B cell (primary cell): ENCODE data around the gene PTPRN2. TPM values are rescaled to one million over a fixed set of nuclear protein-coding genes. Genes with fewer than 3 reads are reported as not detected.

Experiments used
- ATAC-seq: fragments of 200-7000 bp; cut with Tn5 transposase; one replicate; pipeline ENCODE4 v1.10.0; 2021; ENCODE audit warnings: low read depth, mild to moderate bottlenecking, moderate number of reproducible peaks, moderate library complexity
- CTCF ChIA-PET: fragments of 350-600 bp; sonication (Branson Sonifier 250); formaldehyde crosslinking; loops from one replicate; lab custom pipeline; 2021; ENCODE audit warnings: antibody characterized with exemption, inconsistent platforms; lab: Charles Lee
- POLR2A ChIA-PET: fragments of 350-600 bp; sonication (Branson Sonifier 250); formaldehyde crosslinking; loops from one replicate; lab custom pipeline; 2021; ENCODE audit warnings: antibody characterized with exemption; lab: Charles Lee
- DNase-seq: peaks from one replicate; pipeline ENCODE4 v3.0.0; 2013
- H2AFZ ChIP-seq: 2 replicates; pipeline ENCODE4 v1.6.1; 2012; ENCODE audit warnings: mild to moderate bottlenecking, low read depth, low read length; ENCODE audit not compliant: insufficient read depth, poor library complexity, severe bottlenecking
- H3K27ac ChIP-seq, 2 donors: 1 replicate in 1 of 2; 2 replicates in 1 of 2; pipeline ENCODE4 v1.5.1; 2012 to 2013; ENCODE audit warnings: low read length in 2 of 2, mild to moderate bottlenecking in 2 of 2, moderate library complexity in 1 of 2
- H3K27me3 ChIP-seq, 4 experiments: fragments of 200-600 bp in 1 of 4; sonication (generic) in 1 of 4; replicated peaks in 1 of 4; 1 replicate in 2 of 4; 2 replicates in 2 of 4; pipeline versions ENCODE4 v1.6.1 to v1.7.0; 2013 to 2016; ENCODE audit warnings: low read length in 3 of 4, mild to moderate bottlenecking in 2 of 4, mixed read lengths in 1 of 4, moderate library complexity in 1 of 4; ENCODE audit not compliant: insufficient read depth in 4 of 4, control insufficient read depth in 3 of 4; ENCODE audit errors: control extremely low read depth in 1 of 4
- H3K36me3 ChIP-seq, 2 experiments: replicated peaks in 1 of 2; 1 replicate in 1 of 2; 2 replicates in 1 of 2; pipeline versions ENCODE4 v1.6.1 to v1.7.1; 2013; ENCODE audit warnings: low read length in 1 of 2; ENCODE audit not compliant: insufficient read depth in 2 of 2, control insufficient read depth in 1 of 2; ENCODE audit errors: control extremely low read depth in 1 of 2, extremely low read depth in 1 of 2
- H3K4me1 ChIP-seq, 2 donors: fragments of 200-600 bp in 1 of 2; sonication (generic) in 1 of 2; 1 replicate in 1 of 2; 2 replicates in 1 of 2; pipeline versions ENCODE4 v1.5.1 to v1.6.1; 2013 to 2017; ENCODE audit warnings: low read length in 2 of 2; ENCODE audit not compliant: control insufficient read depth in 2 of 2, insufficient read depth in 2 of 2
- H3K4me2 ChIP-seq: replicated peaks from 2 replicates; pipeline ENCODE3; 2012; ENCODE audit warnings: mild to moderate bottlenecking, low read depth, low read length; ENCODE audit not compliant: poor library complexity, severe bottlenecking
- H3K4me3 ChIP-seq, 5 experiments: fragments of 200-600 bp in 1 of 5; sonication (generic) in 1 of 5; 1 replicate in 3 of 5; 2 replicates in 2 of 5; pipeline versions ENCODE4 v1.5.1 to v1.7.0; 2011 to 2016; ENCODE audit warnings: low read length in 4 of 5, mild to moderate bottlenecking in 4 of 5, low read depth in 2 of 5, control low read depth in 1 of 5, moderate library complexity in 1 of 5; ENCODE audit not compliant: insufficient read depth in 1 of 5; ENCODE audit errors: control extremely low read depth in 1 of 5, extremely low read depth in 1 of 5
- H3K79me2 ChIP-seq: fragments of 200-600 bp; sonication (generic); one replicate; pipeline ENCODE4 v1.6.0; 2016; ENCODE audit warnings: low read length; ENCODE audit not compliant: control insufficient read depth, insufficient read depth
- H3K9ac ChIP-seq: fragments of 200-600 bp; sonication (generic); 2 replicates; pipeline ENCODE4 v1.6.1; 2017; ENCODE audit warnings: mild to moderate bottlenecking, low read length, moderate library complexity
- H3K9me3 ChIP-seq, 3 donors: one replicate each; pipeline versions ENCODE4 v1.6.1 to v1.7.1; 2013; ENCODE audit warnings: low read length in 2 of 3; ENCODE audit not compliant: control insufficient read depth in 2 of 3, insufficient read depth in 1 of 3; ENCODE audit errors: control extremely low read depth in 1 of 3
- H4K20me1 ChIP-seq: 2 replicates; pipeline ENCODE4 v1.6.0; 2012; ENCODE audit warnings: mild to moderate bottlenecking, low read length; ENCODE audit not compliant: insufficient read depth, control insufficient read depth, poor library complexity, severe bottlenecking
- H3K27ac Mint-ChIP-seq: one replicate; pipeline ENCODE4 v1.8.0; 2021; ENCODE audit warnings: mixed read lengths
- H3K27me3 Mint-ChIP-seq: one replicate; pipeline ENCODE4 v1.8.0; 2021; ENCODE audit warnings: mixed read lengths
- H3K4me1 Mint-ChIP-seq: one replicate; pipeline ENCODE4 v1.8.0; 2021; ENCODE audit warnings: mixed read lengths
- H3K4me3 Mint-ChIP-seq: one replicate; pipeline ENCODE4 v1.8.0; 2021; ENCODE audit warnings: mixed read lengths
- H3K9me3 Mint-ChIP-seq: one replicate; pipeline ENCODE4 v1.8.0; 2022; ENCODE audit warnings: mixed read lengths; ENCODE audit not compliant: insufficient read depth
- EZH2 ChIP-seq: IDR thresholded peaks from 2 replicates; pipeline ENCODE4 v1.6.1; 2012; ENCODE audit warnings: borderline replicate concordance, low read depth, mild to moderate bottlenecking, moderate library complexity, low read length; ENCODE audit not compliant: insufficient read depth, poor library complexity, severe bottlenecking
- WGBS: methylation state at CpG from one replicate; pipeline ENCODE4 v1.1.5; 2013; ENCODE audit warnings: missing lambda C conversion rate; ENCODE audit not compliant: insufficient coverage; 5-methylcytosine and 5-hydroxymethylcytosine counted together
- intact Hi-C: fragments of 100-400 bp; cut with micrococcal nuclease; formaldehyde crosslinking; loops from one replicate; pipeline ENCODE4 v1.10.0; 2022
- polyA plus RNA-seq: library from polyadenylated mRNA; depleted of rRNA; stranded (reverse); fragments of >200 nt; gene quantifications from 2 replicates; pipeline ENCODE4 v1.2.3, GENCODE V29; 2012
- total RNA-seq, 2 donors: library from RNA; stranded (reverse); fragments of 120-200 nt in 1 of 2; gene quantifications; 1 replicate in 1 of 2; 2 replicates in 1 of 2; pipeline versions ENCODE4 v1.2.3 to v1.2.4, GENCODE V29; 2013 to 2022
- TF ChIP-seq, protein P1 (sequence below): fragments of 200-600 bp; IDR thresholded peaks from one replicate; pipeline ENCODE4 v1.8.0; 2022; ENCODE audit warnings: antibody characterized with exemption, mild to moderate bottlenecking

The PTPRN2 gene
- total and polyA plus RNA-seq, 2 donors (not counting 1 experiment from before 2014, with no cell fraction given), result 2.0 to 5.0 TPM

DNA sequence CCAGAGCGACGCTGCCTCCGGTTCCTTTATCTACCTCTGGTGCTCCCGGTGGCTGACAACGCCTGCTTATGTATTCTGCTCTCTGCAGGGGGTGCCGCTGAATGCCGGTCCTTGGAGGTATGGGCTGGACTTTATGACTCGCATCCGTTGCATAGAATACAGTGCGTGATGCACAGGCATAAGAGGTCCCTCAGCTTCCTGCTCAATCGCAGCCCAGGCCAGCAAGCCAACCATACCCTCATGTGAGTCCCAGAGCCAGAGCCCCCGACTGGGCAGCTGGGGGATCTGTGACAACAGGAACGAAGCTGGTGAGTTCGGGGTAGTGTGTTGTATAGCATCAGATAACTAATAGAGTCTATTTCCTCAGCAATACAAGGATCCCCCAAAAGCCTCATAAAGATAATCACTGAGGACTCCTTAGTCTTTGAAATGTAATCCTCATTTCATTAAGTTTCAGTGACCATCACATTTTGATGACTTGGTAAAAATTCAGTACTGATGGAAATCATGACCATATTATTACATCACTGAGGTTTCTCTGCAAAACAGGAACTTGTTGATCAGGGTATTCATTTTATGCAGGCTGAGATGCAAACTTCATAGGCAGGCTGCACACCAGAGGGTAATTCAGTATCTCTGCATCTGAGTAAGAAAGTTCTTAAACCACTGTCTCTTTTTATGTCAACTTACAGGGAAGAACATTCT is 607.8 kb downstream of the PTPRN2 start:
- Mint-ChIP-seq H3K27me3 (no peaks in the 10 kb centered on the region), H3K9me3 (no peaks in the 10 kb centered on the region), H3K4me3 (no peak overlapping the region), H3K4me1 (no peaks in the 10 kb centered on the region), H3K27ac (no peak overlapping the region)
- Histone ChIP-seq H3K4me1 (no peaks in the 10 kb centered on the region), H3K79me2 (no peaks in the 10 kb centered on the region), H4K20me1 (no peaks in the 10 kb centered on the region), H3K4me3 (no peak overlapping the region), H3K36me3 (no peaks in the 10 kb centered on the region), H3K9ac (no peak overlapping the region), H3K27me3 (no peaks in the 10 kb centered on the region), H3K9me3 (peaks cover 0 to 49% (median 5%) of the 10 kb centered on the region in 3 donors), H2AFZ (no peak overlapping the region), H3K27ac (no peak overlapping the region), H3K4me2 (no peak overlapping the region)
- WGBS, result 91% methylated on average over 11 of the region's 14 CpGs
- POLR2A ChIA-PET, result no interaction called here
- TF ChIP-seq, protein P1, sequence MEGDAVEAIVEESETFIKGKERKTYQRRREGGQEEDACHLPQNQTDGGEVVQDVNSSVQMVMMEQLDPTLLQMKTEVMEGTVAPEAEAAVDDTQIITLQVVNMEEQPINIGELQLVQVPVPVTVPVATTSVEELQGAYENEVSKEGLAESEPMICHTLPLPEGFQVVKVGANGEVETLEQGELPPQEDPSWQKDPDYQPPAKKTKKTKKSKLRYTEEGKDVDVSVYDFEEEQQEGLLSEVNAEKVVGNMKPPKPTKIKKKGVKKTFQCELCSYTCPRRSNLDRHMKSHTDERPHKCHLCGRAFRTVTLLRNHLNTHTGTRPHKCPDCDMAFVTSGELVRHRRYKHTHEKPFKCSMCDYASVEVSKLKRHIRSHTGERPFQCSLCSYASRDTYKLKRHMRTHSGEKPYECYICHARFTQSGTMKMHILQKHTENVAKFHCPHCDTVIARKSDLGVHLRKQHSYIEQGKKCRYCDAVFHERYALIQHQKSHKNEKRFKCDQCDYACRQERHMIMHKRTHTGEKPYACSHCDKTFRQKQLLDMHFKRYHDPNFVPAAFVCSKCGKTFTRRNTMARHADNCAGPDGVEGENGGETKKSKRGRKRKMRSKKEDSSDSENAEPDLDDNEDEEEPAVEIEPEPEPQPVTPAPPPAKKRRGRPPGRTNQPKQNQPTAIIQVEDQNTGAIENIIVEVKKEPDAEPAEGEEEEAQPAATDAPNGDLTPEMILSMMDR, result no peak
- TF ChIP-seq EZH2, result no peak
- DNase-seq (no peak), ATAC-seq (no peak)
- CTCF ChIA-PET, result no interaction called here
- intact Hi-C loops, result no loop called here

DNA sequence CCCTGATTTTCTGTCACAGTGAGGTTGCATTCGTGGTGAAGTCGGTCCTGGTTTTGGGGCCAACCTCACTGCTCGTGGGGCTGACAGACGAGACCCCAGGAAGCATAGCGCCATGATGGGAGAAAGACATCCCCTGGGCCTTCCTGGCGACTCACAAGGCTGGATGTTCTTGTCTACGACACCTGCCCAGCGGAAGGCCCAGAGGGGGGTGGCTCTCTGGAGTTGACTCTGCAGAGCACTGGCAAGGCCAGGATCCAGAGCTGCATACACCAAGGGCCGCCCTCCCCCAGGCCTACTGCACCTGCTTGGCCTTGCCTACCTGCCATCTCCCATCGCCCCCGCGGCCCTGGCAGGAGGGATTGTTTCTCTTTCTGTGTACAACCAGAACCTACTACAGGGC is 608.9 kb downstream of the PTPRN2 start:
- H3K4me3 ChIP-seq, result no peak overlapping the region
- no peaks in the 10 kb centered on the region for H3K79me2 ChIP-seq
- Mint-ChIP-seq H3K27ac (no peak overlapping the region), H3K27me3 (no peaks in the 10 kb centered on the region), H3K4me1 (no peaks in the 10 kb centered on the region), H3K9me3 (peaks cover 2% of the 10 kb centered on the region), H3K4me3 (no peak overlapping the region)
- no peaks in the 10 kb centered on the region for H3K27me3 ChIP-seq
- H3K36me3 ChIP-seq, result no peaks in the 10 kb centered on the region
- no peaks in the 10 kb centered on the region for H3K4me1 ChIP-seq
- POLR2A ChIA-PET, result no interaction called here
- TF ChIP-seq, protein P1, result no peak
- no peak for TF ChIP-seq EZH2
- no peak overlapping the region for H3K4me2 ChIP-seq
- ATAC-seq (no peak), DNase-seq (no peak)
- no peak overlapping the region for H3K9ac ChIP-seq
- 71% methylated on average over 8 of the region's 12 CpGs for WGBS
- H3K9me3 ChIP-seq, result peaks cover 0 to 50% (median 15%) of the 10 kb centered on the region in 3 donors
- no peak overlapping the region for H2AFZ ChIP-seq
- CTCF ChIA-PET, result no interaction called here
- intact Hi-C loops, result no loop called here
- no peaks in the 10 kb centered on the region for H4K20me1 ChIP-seq
- H3K27ac ChIP-seq, result no peak overlapping the region
